WTC11 (cell line): ENCODE results near the gene TAF1B. TPM values are rescaled to one million over a fixed set of nuclear protein-coding genes. Genes with fewer than 3 reads are reported as not detected.

Source experiments
- ATAC-seq: fragments of 200-7000 bp; cut with Tn5 transposase; 2 replicates; pipeline ENCODE4 v1.10.0; 2021; ENCODE audit warnings: mild to moderate bottlenecking, moderate library complexity
- CTCF ChIA-PET: fragments of 300-600 bp; sonication (Branson Sonifier 250); formaldehyde crosslinking; loops from one replicate; lab custom pipeline; 2021; ENCODE audit warnings: antibody characterized with exemption; lab: Charles Lee
- POLR2A ChIA-PET: fragments of 350-600 bp; sonication (Branson Sonifier 250); formaldehyde crosslinking; loops from one replicate; lab custom pipeline; 2021; ENCODE audit warnings: antibody characterized with exemption; lab: Charles Lee
- DNase-seq: peaks from one replicate; pipeline ENCODE4 v3.0.0; 2021; ENCODE audit warnings: low spot score
- H3K27ac Mint-ChIP-seq: 2 replicates; pipeline ENCODE4 v1.8.0; 2021; ENCODE audit warnings: mixed read lengths
- H3K27me3 Mint-ChIP-seq: 2 replicates; pipeline ENCODE4 v1.8.0; 2021; ENCODE audit warnings: low read depth, mild to moderate bottlenecking, moderate library complexity, mixed read lengths
- H3K36me3 Mint-ChIP-seq: 2 replicates; pipeline ENCODE4 v1.8.0; 2021; ENCODE audit warnings: mixed read lengths
- H3K4me1 Mint-ChIP-seq: 2 replicates; pipeline ENCODE4 v1.8.0; 2022; ENCODE audit warnings: mixed read lengths
- H3K4me3 Mint-ChIP-seq: 2 replicates; pipeline ENCODE4 v1.8.0; 2021; ENCODE audit warnings: mild to moderate bottlenecking, moderate library complexity, mixed read lengths
- H3K9me3 Mint-ChIP-seq: 2 replicates; pipeline ENCODE4 v1.8.0; 2021; ENCODE audit warnings: mixed read lengths
- ATF1 ChIP-seq: sonication (generic); formaldehyde crosslinking; IDR thresholded peaks from 2 replicates; pipeline ENCODE4 v1.8.1; 2023; ENCODE audit warnings: mild to moderate bottlenecking, moderate library complexity, missing genetic modification reagents
- CREM ChIP-seq: sonication (generic); formaldehyde crosslinking; IDR thresholded peaks from 2 replicates; pipeline ENCODE4 v1.8.1; 2022; ENCODE audit warnings: mild to moderate bottlenecking, missing genetic modification reagents, moderate library complexity
- JAZF1 ChIP-seq: fragments of 250-450 bp; sonication (Bioruptor Pico); IDR thresholded peaks from 2 replicates; pipeline ENCODE4 v1.9.0; 2021; ENCODE audit warnings: moderate library complexity, mild to moderate bottlenecking, inconsistent platforms
- JUN ChIP-seq: sonication (generic); formaldehyde crosslinking; IDR thresholded peaks from 2 replicates; pipeline ENCODE4 v1.8.0; 2023; ENCODE audit warnings: mild to moderate bottlenecking, missing genetic modification reagents
- TEAD1 ChIP-seq: sonication (generic); formaldehyde crosslinking; IDR thresholded peaks from 2 replicates; pipeline ENCODE4 v1.8.0; 2022; ENCODE audit warnings: mild to moderate bottlenecking, missing genetic modification reagents
- ZNF263 ChIP-seq: sonication (generic); formaldehyde crosslinking; IDR thresholded peaks from 2 replicates; pipeline ENCODE4 v1.8.1; 2022; ENCODE audit warnings: low read depth, mild to moderate bottlenecking, moderate library complexity, missing genetic modification reagents
- ZNF671 ChIP-seq: fragments of 250-450 bp; sonication (Bioruptor Pico); IDR thresholded peaks from 2 replicates; pipeline ENCODE4 v1.8.0; 2021; ENCODE audit warnings: mild to moderate bottlenecking
- total RNA-seq: library from RNA; stranded (reverse); gene quantifications from 3 replicates; pipeline ENCODE4 v1.2.3, GENCODE V29; 2021
- TF ChIP-seq, protein P1 (sequence below): sonication (generic); formaldehyde crosslinking; IDR thresholded peaks from 2 replicates; pipeline ENCODE4 v1.8.1; 2022; ENCODE audit warnings: low read depth, mild to moderate bottlenecking, moderate library complexity, missing genetic modification reagents, borderline replicate concordance
- TF ChIP-seq, protein P2 (sequence below): fragments of 250-450 bp; sonication (Bioruptor Pico); IDR thresholded peaks from 2 replicates; pipeline ENCODE4 v1.9.0; 2021; ENCODE audit warnings: mild to moderate bottlenecking
- TF ChIP-seq, protein P3 (sequence below): sonication (generic); formaldehyde crosslinking; IDR thresholded peaks from 2 replicates; pipeline ENCODE4 v1.8.0; 2022; ENCODE audit warnings: missing genetic modification reagents
- TF ChIP-seq, protein P4 (sequence below): fragments of 250-450 bp; sonication (Bioruptor Pico); IDR thresholded peaks from 2 replicates; pipeline ENCODE4 v1.9.0; 2021; ENCODE audit warnings: mild to moderate bottlenecking, borderline replicate concordance
- TF ChIP-seq, protein P5 (sequence below): fragments of 250-450 bp; sonication (Bioruptor Pico); IDR thresholded peaks from 2 replicates; pipeline ENCODE4 v1.8.0; 2021; ENCODE audit warnings: mild to moderate bottlenecking
- TF ChIP-seq, protein P6 (sequence below): fragments of 250-450 bp; sonication (Bioruptor Pico); IDR thresholded peaks from 2 replicates; pipeline ENCODE4 v2.1.2; 2022; ENCODE audit warnings: mild to moderate bottlenecking, moderate library complexity

The TAF1B gene
- total RNA-seq, 1 experiment from 2014 or later = 28.8 TPM

DNA sequence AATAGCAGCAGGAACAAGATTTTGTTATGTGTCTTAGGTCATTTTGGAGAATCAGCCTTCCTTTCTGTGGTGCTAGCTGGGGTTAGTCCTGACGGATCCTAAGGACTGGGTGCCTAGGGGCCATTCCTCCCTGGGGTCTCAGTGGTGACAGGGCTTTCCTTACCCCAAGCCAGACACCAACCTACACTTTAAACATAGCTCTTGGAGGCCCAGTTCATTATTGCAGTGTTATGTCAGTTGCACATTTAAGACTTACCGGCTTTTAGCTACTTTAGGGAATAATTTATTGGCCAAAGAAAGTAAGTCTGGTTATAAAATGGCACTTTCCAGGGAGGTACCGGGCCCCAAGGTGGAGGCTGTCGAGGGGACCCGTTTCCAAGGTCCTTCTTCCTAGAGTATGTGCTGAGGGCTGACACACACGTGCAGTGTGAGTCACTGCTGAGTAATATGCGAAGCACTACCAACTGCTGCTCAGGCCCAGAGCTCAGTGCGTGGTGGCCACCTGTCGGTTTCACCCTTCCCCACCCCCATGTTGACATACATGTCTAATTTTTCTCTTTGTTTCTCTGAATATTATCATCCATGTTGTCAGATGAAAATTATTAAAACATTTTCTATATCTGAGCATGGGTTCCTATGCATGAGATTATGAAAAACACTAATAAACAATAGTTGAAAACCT lies 71.3 kb downstream of the TAF1B start:
- DNase-seq = no peak
- no peaks in the 10 kb centered on the region for H3K4me1 Mint-ChIP-seq
- H3K36me3 Mint-ChIP-seq = peaks cover 17% of the 10 kb centered on the region
- H3K27ac Mint-ChIP-seq = no peak overlapping the region
- no peaks in the 10 kb centered on the region for H3K9me3 Mint-ChIP-seq
- ChIA-PET CTCF (no interaction called here), POLR2A (no interaction called here)
- no peaks in the 10 kb centered on the region for H3K27me3 Mint-ChIP-seq
- H3K4me3 Mint-ChIP-seq = no peak overlapping the region
- ATAC-seq = no peak
- TF ChIP-seq ZNF263 (CRISPR knock-in tag) (no peak), JAZF1 (CRISPR knock-in tag) (no peak), ZNF671 (CRISPR knock-in tag) (no peak), ATF1 (CRISPR knock-in tag) (no peak), TEAD1 (no peak), JUN (CRISPR knock-in tag) (no peak), CREM (no peak)
- TF ChIP-seq, protein P1, sequence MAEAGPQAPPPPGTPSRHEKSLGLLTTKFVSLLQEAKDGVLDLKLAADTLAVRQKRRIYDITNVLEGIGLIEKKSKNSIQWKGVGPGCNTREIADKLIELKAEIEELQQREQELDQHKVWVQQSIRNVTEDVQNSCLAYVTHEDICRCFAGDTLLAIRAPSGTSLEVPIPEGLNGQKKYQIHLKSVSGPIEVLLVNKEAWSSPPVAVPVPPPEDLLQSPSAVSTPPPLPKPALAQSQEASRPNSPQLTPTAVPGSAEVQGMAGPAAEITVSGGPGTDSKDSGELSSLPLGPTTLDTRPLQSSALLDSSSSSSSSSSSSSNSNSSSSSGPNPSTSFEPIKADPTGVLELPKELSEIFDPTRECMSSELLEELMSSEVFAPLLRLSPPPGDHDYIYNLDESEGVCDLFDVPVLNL (CRISPR knock-in tag) = no peak
- TF ChIP-seq, protein P2, sequence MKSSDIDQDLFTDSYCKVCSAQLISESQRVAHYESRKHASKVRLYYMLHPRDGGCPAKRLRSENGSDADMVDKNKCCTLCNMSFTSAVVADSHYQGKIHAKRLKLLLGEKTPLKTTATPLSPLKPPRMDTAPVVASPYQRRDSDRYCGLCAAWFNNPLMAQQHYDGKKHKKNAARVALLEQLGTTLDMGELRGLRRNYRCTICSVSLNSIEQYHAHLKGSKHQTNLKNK (CRISPR knock-in tag) = no peak
- TF ChIP-seq, protein P3, sequence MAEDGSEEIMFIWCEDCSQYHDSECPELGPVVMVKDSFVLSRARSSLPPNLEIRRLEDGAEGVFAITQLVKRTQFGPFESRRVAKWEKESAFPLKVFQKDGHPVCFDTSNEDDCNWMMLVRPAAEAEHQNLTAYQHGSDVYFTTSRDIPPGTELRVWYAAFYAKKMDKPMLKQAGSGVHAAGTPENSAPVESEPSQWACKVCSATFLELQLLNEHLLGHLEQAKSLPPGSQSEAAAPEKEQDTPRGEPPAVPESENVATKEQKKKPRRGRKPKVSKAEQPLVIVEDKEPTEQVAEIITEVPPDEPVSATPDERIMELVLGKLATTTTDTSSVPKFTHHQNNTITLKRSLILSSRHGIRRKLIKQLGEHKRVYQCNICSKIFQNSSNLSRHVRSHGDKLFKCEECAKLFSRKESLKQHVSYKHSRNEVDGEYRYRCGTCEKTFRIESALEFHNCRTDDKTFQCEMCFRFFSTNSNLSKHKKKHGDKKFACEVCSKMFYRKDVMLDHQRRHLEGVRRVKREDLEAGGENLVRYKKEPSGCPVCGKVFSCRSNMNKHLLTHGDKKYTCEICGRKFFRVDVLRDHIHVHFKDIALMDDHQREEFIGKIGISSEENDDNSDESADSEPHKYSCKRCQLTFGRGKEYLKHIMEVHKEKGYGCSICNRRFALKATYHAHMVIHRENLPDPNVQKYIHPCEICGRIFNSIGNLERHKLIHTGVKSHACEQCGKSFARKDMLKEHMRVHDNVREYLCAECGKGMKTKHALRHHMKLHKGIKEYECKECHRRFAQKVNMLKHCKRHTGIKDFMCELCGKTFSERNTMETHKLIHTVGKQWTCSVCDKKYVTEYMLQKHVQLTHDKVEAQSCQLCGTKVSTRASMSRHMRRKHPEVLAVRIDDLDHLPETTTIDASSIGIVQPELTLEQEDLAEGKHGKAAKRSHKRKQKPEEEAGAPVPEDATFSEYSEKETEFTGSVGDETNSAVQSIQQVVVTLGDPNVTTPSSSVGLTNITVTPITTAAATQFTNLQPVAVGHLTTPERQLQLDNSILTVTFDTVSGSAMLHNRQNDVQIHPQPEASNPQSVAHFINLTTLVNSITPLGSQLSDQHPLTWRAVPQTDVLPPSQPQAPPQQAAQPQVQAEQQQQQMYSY (CRISPR knock-in tag) = no peak
- TF ChIP-seq, protein P4, sequence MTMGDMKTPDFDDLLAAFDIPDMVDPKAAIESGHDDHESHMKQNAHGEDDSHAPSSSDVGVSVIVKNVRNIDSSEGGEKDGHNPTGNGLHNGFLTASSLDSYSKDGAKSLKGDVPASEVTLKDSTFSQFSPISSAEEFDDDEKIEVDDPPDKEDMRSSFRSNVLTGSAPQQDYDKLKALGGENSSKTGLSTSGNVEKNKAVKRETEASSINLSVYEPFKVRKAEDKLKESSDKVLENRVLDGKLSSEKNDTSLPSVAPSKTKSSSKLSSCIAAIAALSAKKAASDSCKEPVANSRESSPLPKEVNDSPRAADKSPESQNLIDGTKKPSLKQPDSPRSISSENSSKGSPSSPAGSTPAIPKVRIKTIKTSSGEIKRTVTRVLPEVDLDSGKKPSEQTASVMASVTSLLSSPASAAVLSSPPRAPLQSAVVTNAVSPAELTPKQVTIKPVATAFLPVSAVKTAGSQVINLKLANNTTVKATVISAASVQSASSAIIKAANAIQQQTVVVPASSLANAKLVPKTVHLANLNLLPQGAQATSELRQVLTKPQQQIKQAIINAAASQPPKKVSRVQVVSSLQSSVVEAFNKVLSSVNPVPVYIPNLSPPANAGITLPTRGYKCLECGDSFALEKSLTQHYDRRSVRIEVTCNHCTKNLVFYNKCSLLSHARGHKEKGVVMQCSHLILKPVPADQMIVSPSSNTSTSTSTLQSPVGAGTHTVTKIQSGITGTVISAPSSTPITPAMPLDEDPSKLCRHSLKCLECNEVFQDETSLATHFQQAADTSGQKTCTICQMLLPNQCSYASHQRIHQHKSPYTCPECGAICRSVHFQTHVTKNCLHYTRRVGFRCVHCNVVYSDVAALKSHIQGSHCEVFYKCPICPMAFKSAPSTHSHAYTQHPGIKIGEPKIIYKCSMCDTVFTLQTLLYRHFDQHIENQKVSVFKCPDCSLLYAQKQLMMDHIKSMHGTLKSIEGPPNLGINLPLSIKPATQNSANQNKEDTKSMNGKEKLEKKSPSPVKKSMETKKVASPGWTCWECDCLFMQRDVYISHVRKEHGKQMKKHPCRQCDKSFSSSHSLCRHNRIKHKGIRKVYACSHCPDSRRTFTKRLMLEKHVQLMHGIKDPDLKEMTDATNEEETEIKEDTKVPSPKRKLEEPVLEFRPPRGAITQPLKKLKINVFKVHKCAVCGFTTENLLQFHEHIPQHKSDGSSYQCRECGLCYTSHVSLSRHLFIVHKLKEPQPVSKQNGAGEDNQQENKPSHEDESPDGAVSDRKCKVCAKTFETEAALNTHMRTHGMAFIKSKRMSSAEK (CRISPR knock-in tag) = no peak
- TF ChIP-seq, protein P5, sequence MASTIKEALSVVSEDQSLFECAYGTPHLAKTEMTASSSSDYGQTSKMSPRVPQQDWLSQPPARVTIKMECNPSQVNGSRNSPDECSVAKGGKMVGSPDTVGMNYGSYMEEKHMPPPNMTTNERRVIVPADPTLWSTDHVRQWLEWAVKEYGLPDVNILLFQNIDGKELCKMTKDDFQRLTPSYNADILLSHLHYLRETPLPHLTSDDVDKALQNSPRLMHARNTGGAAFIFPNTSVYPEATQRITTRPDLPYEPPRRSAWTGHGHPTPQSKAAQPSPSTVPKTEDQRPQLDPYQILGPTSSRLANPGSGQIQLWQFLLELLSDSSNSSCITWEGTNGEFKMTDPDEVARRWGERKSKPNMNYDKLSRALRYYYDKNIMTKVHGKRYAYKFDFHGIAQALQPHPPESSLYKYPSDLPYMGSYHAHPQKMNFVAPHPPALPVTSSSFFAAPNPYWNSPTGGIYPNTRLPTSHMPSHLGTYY (CRISPR knock-in tag) = no peak
- TF ChIP-seq, protein P6, sequence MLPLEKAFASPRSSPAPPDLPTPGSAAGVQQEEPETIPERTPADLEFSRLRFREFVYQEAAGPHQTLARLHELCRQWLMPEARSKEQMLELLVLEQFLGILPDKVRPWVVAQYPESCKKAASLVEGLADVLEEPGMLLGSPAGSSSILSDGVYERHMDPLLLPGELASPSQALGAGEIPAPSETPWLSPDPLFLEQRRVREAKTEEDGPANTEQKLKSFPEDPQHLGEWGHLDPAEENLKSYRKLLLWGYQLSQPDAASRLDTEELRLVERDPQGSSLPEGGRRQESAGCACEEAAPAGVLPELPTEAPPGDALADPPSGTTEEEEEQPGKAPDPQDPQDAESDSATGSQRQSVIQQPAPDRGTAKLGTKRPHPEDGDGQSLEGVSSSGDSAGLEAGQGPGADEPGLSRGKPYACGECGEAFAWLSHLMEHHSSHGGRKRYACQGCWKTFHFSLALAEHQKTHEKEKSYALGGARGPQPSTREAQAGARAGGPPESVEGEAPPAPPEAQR (CRISPR knock-in tag) = no peak
